Smooth muscle cell (in vitro differentiated cells): ENCODE data around the gene KIF17. TPM values are rescaled to one million over a fixed set of nuclear protein-coding genes. Genes with fewer than 3 reads are reported as not detected.

ENCODE experiments used
- DNase-seq: peaks from one replicate; lab custom pipeline; 2025; ENCODE audit not compliant: unreplicated experiment; lab: John Stamatoyannopoulos, UW
- H2AFZ ChIP-seq: fragments of 200-600 bp; sonication (generic); 2 replicates; pipeline ENCODE4 v1.6.0; 2016; ENCODE audit warnings: antibody characterized with exemption, low read depth, mild to moderate bottlenecking
- H3F3A ChIP-seq: fragments of 200-600 bp; sonication (generic); 2 replicates; pipeline ENCODE4 v1.6.0; 2017; ENCODE audit warnings: antibody characterized with exemption, low read depth
- H3K27ac ChIP-seq: fragments of 200-600 bp; sonication (generic); 2 replicates; pipeline ENCODE4 v1.5.1; 2016; ENCODE audit warnings: low read depth, mild to moderate bottlenecking
- H3K27me3 ChIP-seq: fragments of 200-600 bp; sonication (generic); 2 replicates; pipeline ENCODE4 v1.6.1; 2016; ENCODE audit warnings: low read depth, mild to moderate bottlenecking
- H3K36me3 ChIP-seq: fragments of 200-600 bp; sonication (generic); 2 replicates; pipeline ENCODE4 v1.5.1; 2016; ENCODE audit warnings: low read depth
- H3K4me1 ChIP-seq: fragments of 200-600 bp; sonication (generic); 2 replicates; pipeline ENCODE4 v1.5.1; 2016; ENCODE audit warnings: low read depth
- H3K4me2 ChIP-seq: fragments of 200-600 bp; sonication (generic); 2 replicates; pipeline ENCODE4 v1.6.0; 2016; ENCODE audit warnings: mild to moderate bottlenecking
- H3K4me3 ChIP-seq: fragments of 200-600 bp; sonication (generic); 2 replicates; pipeline ENCODE4 v1.5.1; 2016; ENCODE audit warnings: mild to moderate bottlenecking
- H3K79me2 ChIP-seq: fragments of 200-600 bp; sonication (generic); 2 replicates; pipeline ENCODE4 v1.6.0; 2016; ENCODE audit warnings: low read depth, mild to moderate bottlenecking
- H3K9ac ChIP-seq: fragments of 200-600 bp; sonication (generic); 2 replicates; pipeline ENCODE4 v1.6.0; 2016; ENCODE audit warnings: low read depth
- H3K9me3 ChIP-seq: fragments of 200-600 bp; sonication (generic); replicated peaks from 2 replicates; pipeline ENCODE4 v1.5.1; 2016; ENCODE audit warnings: low read depth
- H4K20me1 ChIP-seq: fragments of 200-600 bp; sonication (generic); 2 replicates; pipeline ENCODE4 v1.6.0; 2016; ENCODE audit warnings: low read depth
- CTCF ChIP-seq: fragments of 200-600 bp; sonication (generic); IDR thresholded peaks from 2 replicates; pipeline ENCODE4 v1.5.1; 2017; ENCODE audit warnings: borderline replicate concordance, mild to moderate bottlenecking, antibody characterized with exemption; ENCODE audit not compliant: insufficient read depth, poor library complexity, severe bottlenecking
- WGBS: methylation state at CpG from one replicate; pipeline ENCODE4 v1.1.7; 2016; ENCODE audit warnings: low lambda C conversion rate; 5-methylcytosine and 5-hydroxymethylcytosine counted together
- polyA plus RNA-seq: library from polyadenylated mRNA; unstranded; fragments of >200 nt; fragmentation: Nextera tagmentation; extraction: Ambion mirVana; gene quantifications from 2 replicates; pipeline ENCODE4 v1.2.1, GENCODE V29; 2016
- total RNA-seq: library from RNA; depleted of rRNA; stranded (reverse); fragments of >200 nt; gene quantifications from 2 replicates; pipeline ENCODE4 v1.2.3, GENCODE V29; 2014

Gene KIF17
- total and polyA plus RNA-seq, 2 experiments from 2014 or later: 0.13 to 2.2 TPM

GRCh38 chr1:20716232-20716631 is 1.6 kb downstream of the KIF17 start:
- 93% methylated on average over 13 of the region's 13 CpGs for WGBS
- Histone ChIP-seq H4K20me1 (no peaks in the 10 kb centered on the region), H3K36me3 (no peaks in the 10 kb centered on the region), H3K4me1 (no peaks in the 10 kb centered on the region), H3K9me3 (no peaks in the 10 kb centered on the region), H3K9ac (no peak overlapping the region), H3K79me2 (no peaks in the 10 kb centered on the region), H3K27ac (no peak overlapping the region), H3K4me2 (no peak overlapping the region), H3K4me3 (no peak overlapping the region), H3K27me3 (no peaks in the 10 kb centered on the region), H3F3A (no peaks in the 10 kb centered on the region), H2AFZ (no peak overlapping the region)
- no peak for DNase-seq
- no peak for TF ChIP-seq CTCF

GRCh38 chr1:20715406-20715805 is 2.4 kb downstream of the KIF17 start:
- DNase-seq: no peak
- no peak overlapping the region for H3K4me2 ChIP-seq
- no peaks in the 10 kb centered on the region for H3K36me3 ChIP-seq
- no peaks in the 10 kb centered on the region for H3K27me3 ChIP-seq
- no peaks in the 10 kb centered on the region for H3K4me1 ChIP-seq
- TF ChIP-seq CTCF: no peak
- H3K27ac ChIP-seq: no peak overlapping the region
- no peaks in the 10 kb centered on the region for H3K79me2 ChIP-seq
- no peaks in the 10 kb centered on the region for H3F3A ChIP-seq
- H3K4me3 ChIP-seq: no peak overlapping the region
- no peak overlapping the region for H2AFZ ChIP-seq
- H3K9ac ChIP-seq: no peak overlapping the region
- WGBS: 92% methylated on average over 15 of the region's 15 CpGs
- H4K20me1 ChIP-seq: no peaks in the 10 kb centered on the region
- no peaks in the 10 kb centered on the region for H3K9me3 ChIP-seq

GRCh38 chr1:20713440-20713839 is 4.4 kb downstream of the KIF17 start:
- Histone ChIP-seq H3K27ac (no peak overlapping the region), H3K9ac (no peak overlapping the region), H3K4me3 (no peak overlapping the region), H4K20me1 (no peaks in the 10 kb centered on the region), H3K36me3 (no peaks in the 10 kb centered on the region), H2AFZ (no peak overlapping the region), H3F3A (no peaks in the 10 kb centered on the region), H3K79me2 (no peaks in the 10 kb centered on the region), H3K4me2 (no peak overlapping the region), H3K9me3 (no peaks in the 10 kb centered on the region), H3K27me3 (no peaks in the 10 kb centered on the region), H3K4me1 (no peaks in the 10 kb centered on the region)
- 98% methylated on average over 6 of the region's 6 CpGs for WGBS
- DNase-seq: no peak
- no peak for TF ChIP-seq CTCF

- no peaks in the 10 kb centered on the region for H4K20me1 ChIP-seq
- H3K27ac ChIP-seq: no peak overlapping the region
- no peak overlapping the region for H2AFZ ChIP-seq
- no peaks in the 10 kb centered on the region for H3K79me2 ChIP-seq
- DNase-seq: no peak
- H3K36me3 ChIP-seq: no peaks in the 10 kb centered on the region
- H3K27me3 ChIP-seq: no peaks in the 10 kb centered on the region
- H3K4me3 ChIP-seq: no peak overlapping the region
- WGBS: 82% methylated on average over 6 of the region's 6 CpGs
- TF ChIP-seq CTCF: no peak
- H3K4me2 ChIP-seq: no peak overlapping the region
- no peaks in the 10 kb centered on the region for H3K4me1 ChIP-seq
- peaks cover 4% of the 10 kb centered on the region for H3F3A ChIP-seq
- H3K9ac ChIP-seq: no peak overlapping the region
- H3K9me3 ChIP-seq: no peaks in the 10 kb centered on the region
Measured at GRCh38 chr1:20712215-20712577, 5.6 kb downstream of the KIF17 start.
